Right ventricle myocardium inferior (tissue), 1 donor: Measurements from ENCODE around the gene TUB. TPM values are rescaled to one million over a fixed set of nuclear protein-coding genes. Genes with fewer than 3 reads are reported as not detected.
A peak's percentile ranks its signal among the peaks of the same experiment; 100 is the strongest.

ENCODE experiments used
- ATAC-seq: fragments of 200-7000 bp; cut with Tn5 transposase; one replicate; pipeline ENCODE4 v1.9.1; 2020; ENCODE audit warnings: mild to moderate bottlenecking, moderate library complexity
- DNase-seq: peaks from one replicate; pipeline ENCODE4 v3.0.0; 2021; ENCODE audit errors: missing footprints
- intact Hi-C: fragments of 100-400 bp; cut with DNase I; formaldehyde crosslinking; loops from one replicate; pipeline ENCODE4 v1.11.0; 2022
- total RNA-seq: library from RNA; stranded (reverse); fragmentation: NEBNext Ultra II Directional; extraction: Animal tissue kit (Norgen Biotek cat#: 25700); gene quantifications from one replicate; pipeline ENCODE4 v1.2.1, GENCODE V29; 2021
- donor health status: DM: no; HTN: yes; CAD: no; lungs with severe emphysema.

TUB gene
- total RNA-seq, 1 donor from 2014 or later: 21.4 TPM

DNA sequence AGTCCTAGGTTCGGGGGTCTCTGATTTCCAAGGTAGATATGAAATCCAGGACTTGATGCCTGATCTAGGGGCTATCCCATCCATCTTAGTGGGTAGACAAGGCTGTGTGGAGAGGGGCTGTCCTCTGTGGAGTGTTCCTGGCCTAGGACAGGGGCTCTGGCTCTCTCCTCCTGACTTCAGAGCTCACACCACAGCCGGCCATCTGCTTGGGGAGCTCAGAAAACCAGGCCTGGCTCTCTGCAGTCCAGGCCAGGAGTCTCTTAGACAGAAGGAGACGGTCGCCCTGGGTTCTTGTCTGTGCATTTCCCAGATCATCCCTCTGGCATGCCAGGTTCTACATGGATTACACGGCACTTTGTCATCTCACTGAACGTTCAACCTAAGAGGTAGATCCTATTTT, 17.9 kb downstream of the TUB start:
- DNase-seq: no peak
- ATAC-seq: no peak
- intact Hi-C loops: loop anchor here (2.0 kb wide), 1 partner anchor 92 kb away; no protein-coding TSS in a partner anchor

DNA sequence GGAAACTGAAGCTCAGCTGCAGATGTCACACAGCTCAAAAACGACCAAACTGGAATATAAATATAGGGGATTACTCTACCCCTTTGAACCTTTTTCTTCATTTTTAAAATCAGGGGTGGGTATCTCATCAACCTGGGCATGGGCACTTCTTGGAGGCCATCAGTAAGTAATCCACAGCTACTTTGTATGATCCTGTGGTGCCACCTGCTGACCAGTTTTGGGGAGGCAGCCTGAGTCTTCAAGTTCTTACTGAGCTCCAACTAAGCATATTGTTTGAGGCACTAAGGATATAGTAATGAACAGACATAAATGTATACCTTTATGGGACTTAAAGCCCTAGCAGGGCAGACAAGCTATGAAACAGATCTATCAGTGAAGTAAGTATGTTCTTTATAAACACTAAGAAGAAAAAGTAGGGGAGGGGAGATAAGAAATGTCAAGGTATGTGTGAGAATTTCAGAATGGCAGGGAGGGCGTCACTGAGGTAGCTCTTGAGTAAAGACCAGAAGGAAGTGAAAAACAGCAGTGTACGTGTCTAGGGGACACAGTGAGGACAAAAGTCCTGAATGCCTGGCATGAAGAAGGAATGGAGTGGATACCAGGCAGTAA, 18.4 kb downstream of the TUB start:
- ATAC-seq (peak; percentile 48), DNase-seq (no peak)
- intact Hi-C loops: loop anchor here (2.0 kb wide), 1 partner anchor 93 kb away; no protein-coding TSS in a partner anchor

DNA sequence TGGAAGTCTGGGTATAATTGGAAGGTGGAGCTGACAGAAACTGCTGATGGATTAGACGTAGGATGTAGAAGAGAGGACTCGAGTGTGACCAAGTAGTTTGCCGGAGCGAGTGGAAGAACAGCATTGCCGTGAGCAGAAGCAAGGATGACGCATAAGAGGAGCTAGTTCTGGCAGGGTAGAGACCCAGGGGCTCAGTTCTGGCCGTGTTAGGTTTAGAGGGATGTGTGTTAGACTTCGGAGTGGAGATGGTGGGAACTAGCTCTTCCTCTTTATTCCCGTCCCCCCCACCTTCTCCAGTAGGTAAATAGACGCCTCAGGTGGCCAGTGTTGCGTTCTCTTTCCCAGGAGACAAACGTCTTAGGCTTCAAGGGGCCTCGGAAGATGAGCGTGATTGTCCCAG, 19.1 kb downstream of the TUB start:
- intact Hi-C loops: loop anchor here (5.0 kb wide), 1 partner anchor 208 kb away; no protein-coding TSS in a partner anchor
- no peak for DNase-seq
- no peak for ATAC-seq

DNA sequence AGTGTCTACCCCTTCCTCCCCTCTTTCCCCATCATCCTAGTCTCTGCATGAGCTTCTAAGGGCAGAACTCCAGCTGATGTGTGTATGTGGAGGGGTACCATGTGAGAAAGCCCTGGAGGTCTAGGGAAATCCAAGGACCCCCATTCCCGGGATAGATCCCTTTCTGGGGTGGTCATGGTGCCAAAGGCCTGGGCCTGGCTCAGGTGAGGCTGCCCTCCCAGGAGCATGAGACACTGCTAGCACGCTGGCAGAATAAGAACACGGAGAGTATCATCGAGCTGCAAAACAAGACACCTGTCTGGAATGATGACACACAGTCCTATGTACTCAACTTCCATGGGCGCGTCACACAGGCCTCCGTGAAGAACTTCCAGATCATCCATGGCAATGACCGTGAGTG, 19.6 kb downstream of the TUB start:
- intact Hi-C loops: loop anchor here (5.0 kb wide), 1 partner anchor 208 kb away; no protein-coding TSS in a partner anchor
- ATAC-seq: no peak
- no peak for DNase-seq

DNA sequence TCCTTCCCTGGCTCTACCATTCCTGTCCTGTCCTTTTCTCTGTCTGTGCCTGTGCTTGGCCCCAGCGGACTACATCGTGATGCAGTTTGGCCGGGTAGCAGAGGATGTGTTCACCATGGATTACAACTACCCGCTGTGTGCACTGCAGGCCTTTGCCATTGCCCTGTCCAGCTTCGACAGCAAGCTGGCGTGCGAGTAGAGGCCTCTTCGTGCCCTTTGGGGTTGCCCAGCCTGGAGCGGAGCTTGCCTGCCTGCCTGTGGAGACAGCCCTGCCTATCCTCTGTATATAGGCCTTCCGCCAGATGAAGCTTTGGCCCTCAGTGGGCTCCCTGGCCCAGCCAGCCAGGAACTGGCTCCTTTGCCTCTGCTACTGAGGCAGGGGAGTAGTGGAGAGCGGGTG, 20.4 kb downstream of the TUB start:
- ATAC-seq (no peak), DNase-seq (no peak)
- intact Hi-C loops: loop anchor here (5.0 kb wide), 1 partner anchor 209 kb away; no protein-coding TSS in a partner anchor

DNA sequence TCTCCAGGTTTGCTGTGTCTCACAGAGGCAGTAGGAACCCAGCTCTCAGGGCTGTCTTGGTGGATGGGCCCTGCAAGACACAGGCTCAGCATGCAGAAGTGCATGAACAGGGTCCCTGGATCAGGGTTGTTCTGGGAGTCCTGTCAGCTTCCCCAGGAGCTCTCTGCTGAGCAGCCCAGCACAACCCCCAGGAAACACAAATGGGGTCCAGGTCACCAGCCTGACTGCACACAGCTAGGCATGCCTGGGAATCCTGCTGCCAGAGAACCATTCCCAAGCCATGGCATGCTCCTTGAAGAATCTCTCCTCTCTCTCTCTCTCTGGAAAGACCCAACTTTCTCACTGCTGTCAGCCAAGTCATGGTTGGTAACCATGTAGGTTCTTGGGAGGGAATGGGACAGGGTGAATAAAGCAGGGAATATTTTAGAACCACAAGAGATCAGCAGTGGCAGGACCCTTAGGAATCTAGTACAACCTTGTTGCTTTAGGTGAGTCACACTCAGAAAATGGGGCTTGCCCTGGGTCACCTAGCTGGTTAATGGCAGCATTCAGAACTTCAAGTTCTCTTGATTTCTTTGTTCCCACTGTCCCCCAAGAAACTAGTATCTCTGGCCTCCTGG, 21.4 kb downstream of the TUB start:
- DNase-seq (no peak), ATAC-seq (no peak)
- intact Hi-C loops: loop anchor here (5.0 kb wide), 1 partner anchor 210 kb away; no protein-coding TSS in a partner anchor

DNA sequence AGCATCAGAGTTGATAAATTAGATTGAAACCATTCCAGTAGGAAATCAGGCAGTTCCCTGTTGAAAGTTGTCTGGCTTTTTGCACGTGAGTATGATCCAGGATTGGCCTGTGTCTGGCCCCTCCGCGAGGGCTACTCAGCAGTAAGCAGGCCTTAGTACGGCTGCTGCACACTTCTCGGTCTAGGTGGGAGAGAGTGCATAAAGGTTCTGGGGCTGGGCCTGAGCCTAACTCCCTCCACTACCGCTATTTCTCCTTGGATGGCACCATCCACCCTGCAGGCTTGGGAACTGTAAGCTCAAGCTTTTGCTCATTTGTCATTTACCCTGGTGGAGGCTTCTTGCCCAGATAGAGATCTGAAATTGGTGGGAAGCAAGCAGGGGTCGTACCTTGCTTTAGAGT, 22.0 kb downstream of the TUB start:
- ATAC-seq (no peak), DNase-seq (no peak)
- intact Hi-C loops: loop anchor here (5.0 kb wide), 1 partner anchor 211 kb away; no protein-coding TSS in a partner anchor

DNA sequence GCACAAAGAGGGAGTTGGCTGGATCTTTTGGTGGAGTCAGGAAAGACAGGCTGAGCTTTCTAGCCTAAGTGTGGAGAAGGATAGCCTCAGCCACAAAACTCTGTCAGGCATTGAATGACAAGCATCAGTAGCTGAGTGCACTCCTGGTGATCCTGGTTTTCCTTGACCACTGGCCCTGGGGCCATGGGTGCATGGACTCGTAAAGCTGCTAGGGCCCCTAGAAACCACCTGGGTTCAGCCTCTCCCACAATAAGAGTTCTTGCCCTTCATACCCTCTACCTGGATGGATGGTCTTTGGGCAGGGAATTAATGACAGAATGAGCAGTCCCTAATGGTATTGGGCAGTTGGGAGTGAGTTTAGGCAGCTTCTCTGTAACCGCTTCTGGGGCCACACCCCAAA, 22.9 kb downstream of the TUB start:
- DNase-seq (no peak), ATAC-seq (no peak)
- intact Hi-C loops: loop anchor here (5.0 kb wide), 1 partner anchor 212 kb away; no protein-coding TSS in a partner anchor

DNA sequence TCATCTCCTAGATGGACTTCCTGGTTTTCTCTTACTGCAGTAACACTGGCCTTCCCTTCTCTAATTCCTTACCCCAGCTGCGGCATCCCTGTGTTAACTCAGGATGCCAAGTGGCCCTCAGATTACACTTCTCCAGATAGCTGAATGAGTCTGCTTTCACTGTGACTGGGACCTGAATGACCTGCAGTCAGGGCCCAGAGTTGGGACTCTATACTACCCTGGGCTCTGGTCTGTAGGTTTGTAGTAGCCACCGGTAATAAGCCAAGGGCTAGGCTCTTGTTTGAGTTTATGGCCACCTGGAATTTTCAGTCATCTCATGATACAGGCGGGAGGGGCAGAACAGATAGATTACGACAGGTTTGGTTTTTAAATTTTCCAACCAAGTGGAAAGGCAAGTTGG, 24.1 kb downstream of the TUB start:
- ATAC-seq (no peak), DNase-seq (no peak)
- intact Hi-C loops: no loop called here

DNA sequence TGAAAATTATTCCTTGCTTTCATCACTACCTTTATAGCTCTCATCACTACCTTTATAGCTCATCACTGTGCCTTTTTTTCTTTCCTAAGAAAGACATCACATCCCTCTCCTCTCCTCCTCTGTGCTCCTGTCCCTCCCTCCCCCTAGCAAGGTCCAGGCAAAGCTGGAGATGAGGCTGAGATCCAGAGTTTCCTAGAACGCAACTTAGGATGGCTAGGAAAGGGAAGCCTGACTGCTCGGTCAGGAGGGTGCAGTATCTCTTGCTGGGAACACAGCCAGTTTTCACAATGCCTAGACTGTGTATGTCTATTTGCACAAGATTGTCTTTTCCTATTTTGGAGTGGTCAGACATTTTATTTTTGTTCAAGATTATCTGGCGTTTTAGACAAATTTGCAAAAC, 24.7 kb downstream of the TUB start:
- ATAC-seq (peak; percentile 31), DNase-seq (no peak)
- intact Hi-C loops: no loop called here

DNA sequence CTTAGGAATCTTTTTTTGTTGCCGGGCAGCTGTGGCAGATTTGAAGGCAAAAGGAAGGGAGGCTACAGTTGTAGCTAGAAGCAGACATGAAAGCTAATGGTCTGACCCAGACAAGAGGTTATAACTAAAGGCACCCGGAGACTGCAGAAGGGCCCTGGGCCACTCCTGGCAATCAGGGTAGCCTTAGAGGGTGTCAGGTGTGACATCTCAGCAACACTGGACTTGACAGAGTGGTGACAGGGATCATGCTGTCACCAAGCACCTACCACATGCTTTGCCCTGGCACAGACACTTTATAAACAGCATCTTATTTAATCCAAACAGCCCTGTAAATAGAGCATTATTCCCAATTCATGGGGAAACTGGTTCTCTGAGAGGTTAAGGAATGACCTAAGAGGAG, 25.7 kb downstream of the TUB start:
- no peak for DNase-seq
- intact Hi-C loops: no loop called here
- peak; percentile 91 for ATAC-seq

DNA sequence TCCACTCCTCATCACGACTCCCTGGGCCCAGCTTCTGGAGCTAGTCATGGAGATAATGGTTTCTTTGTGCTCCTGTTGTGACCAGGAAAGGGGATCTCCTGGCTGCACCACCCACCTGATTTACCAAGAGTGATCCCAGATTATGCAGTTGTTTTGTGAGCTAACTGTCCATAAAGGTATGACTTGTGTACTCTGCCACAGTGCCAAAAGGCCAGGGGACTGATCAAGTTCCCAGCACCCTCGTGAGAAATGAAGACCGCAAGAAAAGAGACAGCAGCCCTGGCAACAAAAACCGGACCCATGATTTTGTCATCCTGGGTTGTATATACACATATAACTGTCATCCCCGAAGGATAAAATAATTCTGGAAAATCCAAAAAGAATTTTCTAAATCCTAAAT, 26.6 kb downstream of the TUB start:
- no peak for DNase-seq
- ATAC-seq: no peak
- intact Hi-C loops: no loop called here

DNA sequence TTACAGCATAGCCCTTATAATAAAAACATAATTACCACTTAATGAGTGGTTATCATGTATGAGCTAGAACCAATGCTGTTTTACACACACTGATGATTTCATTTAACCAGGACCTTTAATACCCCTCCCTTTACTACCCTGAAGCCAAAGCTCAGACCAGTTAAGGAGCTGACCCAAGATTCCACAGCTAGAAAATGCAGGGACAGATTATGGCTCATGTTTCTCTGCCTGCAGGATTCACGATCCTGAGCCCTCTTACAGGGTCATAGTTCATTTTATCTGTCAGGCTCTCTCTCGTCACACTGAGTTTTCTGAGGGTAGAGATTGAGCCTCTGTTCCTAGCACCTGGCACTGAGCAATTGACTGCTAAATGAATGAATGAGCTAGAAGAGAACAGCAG, 27.4 kb downstream of the TUB start:
- intact Hi-C loops: no loop called here
- ATAC-seq (no peak), DNase-seq (no peak)

DNA sequence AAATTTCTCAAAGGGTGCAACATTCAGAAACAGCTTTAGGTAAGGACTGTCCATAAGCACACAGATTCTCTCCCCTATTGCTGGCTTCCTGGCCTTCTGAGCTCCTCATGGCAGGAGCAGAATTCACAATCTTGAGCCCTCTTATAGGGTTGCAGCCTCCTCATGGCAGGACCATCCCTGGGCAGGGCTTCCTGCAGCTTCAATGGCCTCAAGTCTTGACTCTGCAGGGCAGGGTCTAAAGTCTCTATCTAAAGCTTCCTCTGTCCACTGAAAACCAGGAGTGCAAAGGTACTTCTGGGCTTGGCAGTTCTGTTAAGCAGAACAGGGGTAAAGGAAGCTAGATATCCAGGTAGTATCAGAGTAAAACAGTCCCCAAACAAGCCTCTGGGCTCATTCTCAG, 28.7 kb downstream of the TUB start:
- intact Hi-C loops: no loop called here
- DNase-seq: no peak
- ATAC-seq: no peak

DNA sequence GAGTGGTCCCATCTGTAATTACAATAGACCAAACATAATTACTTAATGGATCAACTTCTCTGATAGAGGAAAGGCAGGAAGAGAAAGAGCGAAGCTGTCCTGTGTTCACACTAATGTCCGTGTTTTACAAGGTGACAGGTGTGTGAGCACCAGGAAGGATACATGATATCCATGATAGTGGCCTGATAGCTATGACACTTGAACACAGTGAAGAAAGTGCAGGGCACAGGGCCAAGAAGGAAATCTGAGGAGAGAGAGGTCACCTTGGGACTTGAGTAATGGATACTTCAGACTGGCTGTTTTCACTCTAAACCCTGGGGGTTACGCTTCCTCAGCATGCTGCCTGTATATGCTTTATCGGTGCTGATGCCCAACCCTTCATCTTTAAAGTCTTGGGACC, 29.4 kb downstream of the TUB start:
- no peak for ATAC-seq
- intact Hi-C loops: no loop called here
- DNase-seq: no peak

DNA sequence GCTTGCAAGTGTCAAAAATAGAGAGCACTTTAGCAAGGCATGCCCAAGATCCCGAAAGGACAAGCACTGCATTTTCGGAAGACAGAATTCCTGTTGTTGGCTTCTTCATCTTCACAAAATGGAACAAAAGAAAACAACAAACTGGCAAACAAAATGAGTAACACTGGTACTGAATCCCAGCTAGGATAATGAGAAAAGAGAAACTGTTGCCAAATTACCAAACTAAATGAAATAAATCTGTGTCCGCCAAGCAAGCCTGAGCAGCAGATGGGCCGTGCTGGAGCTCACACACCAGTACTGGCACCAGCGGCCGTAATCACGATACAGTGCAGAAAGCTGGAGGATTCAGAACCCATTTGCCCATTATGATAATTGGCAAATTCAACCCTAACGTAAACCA, 30.6 kb downstream of the TUB start:
- intact Hi-C loops: no loop called here
- DNase-seq: no peak
- ATAC-seq: no peak

DNA sequence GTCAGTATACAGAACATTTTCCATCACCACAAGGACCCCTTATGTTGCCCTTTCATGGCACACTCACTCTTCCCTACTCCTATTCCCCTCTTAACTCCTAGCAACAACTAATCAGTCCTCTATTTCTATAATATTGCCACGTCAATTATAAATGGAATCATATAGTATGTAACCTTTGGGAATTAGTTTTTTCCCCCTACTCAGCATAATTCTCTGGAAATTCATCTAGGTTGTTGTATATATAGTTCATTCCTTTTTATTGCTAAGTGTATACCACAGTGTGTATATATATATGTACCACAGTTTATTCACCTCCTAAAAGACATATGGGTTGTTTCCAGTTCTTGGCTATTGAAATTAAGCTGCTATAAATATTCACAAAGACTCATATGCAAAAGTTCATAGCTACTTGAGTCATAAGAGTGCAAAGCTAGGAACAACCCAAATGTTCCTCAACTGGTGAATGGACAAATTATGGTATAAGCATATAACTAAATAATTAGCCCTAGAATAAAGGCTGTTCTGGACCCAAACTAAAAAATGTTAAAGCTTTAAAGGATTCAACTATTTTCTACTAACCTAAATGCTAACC, 41.3 kb downstream of the TUB start:
- DNase-seq: no peak
- intact Hi-C loops: no loop called here
- ATAC-seq: no peak

DNA sequence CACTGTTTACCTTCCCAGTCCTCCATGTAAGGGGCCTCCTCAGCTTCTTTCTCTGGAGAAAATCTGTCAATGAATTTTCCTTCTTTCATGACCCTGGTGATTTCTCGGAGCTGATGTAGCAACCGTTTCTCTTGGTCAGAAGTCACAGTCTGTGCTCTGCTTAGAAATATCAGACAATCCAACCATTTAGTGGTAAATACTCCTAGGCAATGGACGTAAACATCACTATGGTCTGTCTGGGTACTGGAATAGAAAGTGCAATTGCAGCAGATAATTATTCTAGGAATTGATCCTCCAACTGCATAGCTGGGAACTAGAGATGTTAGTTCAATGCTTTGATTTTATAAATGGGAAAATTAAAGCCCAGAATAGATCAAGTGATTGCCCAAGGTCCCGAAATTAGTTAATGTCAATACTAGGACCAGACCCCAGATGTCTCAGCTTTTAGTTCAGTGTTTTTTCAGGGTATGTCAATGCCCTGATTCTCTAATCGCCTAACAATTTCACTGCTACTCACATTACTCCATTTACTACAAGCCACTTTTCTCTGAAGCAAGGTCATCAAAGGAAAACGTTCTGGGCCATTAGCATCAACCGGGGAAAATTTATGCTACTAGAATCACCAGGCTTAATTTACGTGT, 45.8 kb downstream of the TUB start:
- DNase-seq (no peak), ATAC-seq (no peak)
- intact Hi-C loops: no loop called here

DNA sequence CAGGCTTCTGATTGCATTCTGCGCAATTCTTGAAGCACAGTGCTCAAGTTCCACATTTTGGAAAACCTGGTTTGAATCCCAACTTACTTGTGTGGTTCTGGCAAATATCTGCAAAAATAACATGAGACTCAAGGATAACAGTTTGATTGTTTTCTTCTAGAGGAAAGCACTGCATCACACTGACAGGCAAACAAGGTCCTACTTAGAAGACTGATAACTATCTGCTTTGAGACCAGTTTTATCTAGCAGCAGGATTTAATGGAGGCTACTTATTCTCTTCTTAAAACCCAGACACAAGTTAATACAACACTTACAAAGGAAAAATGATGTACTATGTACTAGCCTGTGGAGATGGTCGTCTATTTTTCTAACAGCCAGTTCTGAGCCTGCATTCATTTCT, 46.4 kb downstream of the TUB start:
- intact Hi-C loops: no loop called here
- DNase-seq (no peak), ATAC-seq (no peak)

DNA sequence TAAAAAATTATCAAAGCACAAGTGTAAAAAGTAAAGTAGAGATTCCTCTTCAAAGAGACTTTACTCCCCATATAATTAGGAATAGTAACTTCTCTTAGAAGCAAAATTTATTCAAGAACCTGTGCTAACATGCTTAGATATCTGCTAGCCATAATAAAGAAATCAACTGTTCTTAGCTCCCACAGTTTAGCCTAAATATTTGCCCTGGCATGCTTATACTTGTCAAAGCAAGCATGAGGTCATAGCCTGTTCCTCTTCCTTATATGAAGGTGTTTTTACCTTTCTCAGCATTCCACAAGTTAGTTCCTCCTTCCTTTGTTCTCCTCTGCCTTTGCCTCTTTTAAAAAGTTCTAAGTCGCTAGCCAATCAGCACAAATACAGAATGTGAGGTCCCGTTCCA, 57.5 kb downstream of the TUB start:
- ATAC-seq (no peak), DNase-seq (no peak)
- intact Hi-C loops: no loop called here
